HG02678 (cell line): ENCODE data around the gene RAB20.
"Not testable (repeated sequence)": the region's sequence is repeated elsewhere in the genome, so short reads cannot be mapped to it uniquely, and the experiment has no call there.

Source experiments
- ATAC-seq: cut with Tn5 transposase; IDR thresholded peaks from one replicate; pipeline ENCODE4 v1.9.1; 2021; ENCODE audit warnings: mild to moderate bottlenecking, moderate library complexity; ENCODE audit not compliant: unreplicated experiment

RAB20 gene

DNA sequence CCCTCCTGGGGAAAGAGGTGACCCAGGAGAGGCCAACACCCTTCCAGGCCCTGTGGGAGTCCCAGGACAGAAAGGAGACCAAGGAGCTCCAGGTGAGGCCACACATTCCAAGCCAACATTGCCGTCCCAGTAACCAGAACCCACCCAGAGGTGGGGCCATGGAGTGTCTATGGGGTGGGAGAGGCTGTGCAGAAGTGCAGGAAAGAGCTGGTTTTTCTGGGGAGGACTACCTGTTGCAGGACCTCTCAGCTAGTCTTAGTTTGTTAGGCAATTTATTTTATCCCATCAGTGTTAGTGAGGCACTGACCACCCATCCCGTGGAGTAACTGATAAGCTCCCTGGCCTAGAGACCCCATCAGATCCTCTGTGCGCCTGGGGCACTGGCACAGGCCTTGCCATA, 66.1 kb downstream of the RAB20 start:
- no peak for ATAC-seq

GRCh38 chr13:110493613-110494012, 67.9 kb downstream of the RAB20 start:
- ATAC-seq: no peak

DNA sequence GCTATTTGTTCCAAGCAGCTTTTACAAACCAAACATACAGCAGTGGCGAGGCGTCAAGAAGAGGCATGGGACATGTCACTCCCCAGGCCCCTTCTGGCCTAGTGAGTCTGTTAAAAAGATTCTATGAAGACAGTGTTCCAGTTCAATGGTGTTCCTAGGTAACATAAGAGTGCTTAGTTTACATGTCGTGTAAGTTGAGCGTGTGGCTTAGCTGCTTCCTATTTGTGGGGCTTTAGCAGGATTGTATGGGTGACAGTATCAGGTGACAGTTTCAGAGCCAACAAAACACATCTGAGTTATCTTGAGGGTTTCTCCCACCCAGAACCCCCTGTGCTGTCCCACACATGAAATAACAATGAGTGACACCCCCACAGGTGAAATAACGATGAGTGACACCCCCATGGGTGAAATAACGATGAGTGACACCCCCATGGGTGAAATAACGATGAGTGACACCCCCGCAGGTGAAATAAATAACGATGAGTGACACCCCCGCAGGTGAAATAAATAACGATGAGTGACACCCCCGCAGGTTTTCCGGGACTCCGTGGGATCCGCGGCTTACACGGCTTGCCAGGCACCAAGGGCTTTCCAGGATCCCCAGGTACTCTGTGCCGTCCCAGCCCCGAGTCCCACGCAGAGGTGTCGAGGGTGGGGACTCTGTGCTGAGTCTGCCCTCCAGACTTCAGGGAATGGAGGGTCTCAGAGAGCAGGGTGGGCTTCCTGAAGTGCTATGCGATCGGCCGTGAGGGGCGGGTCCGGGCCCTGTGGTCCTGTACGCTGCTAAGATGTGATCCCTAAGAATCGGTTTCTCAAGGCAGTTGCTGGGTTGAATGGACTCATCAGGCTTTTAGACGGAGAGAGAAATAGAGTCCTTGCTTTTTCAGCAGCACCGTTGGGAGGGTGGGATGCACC, 68.6 kb downstream of the RAB20 start:
- ATAC-seq: no peak

DNA sequence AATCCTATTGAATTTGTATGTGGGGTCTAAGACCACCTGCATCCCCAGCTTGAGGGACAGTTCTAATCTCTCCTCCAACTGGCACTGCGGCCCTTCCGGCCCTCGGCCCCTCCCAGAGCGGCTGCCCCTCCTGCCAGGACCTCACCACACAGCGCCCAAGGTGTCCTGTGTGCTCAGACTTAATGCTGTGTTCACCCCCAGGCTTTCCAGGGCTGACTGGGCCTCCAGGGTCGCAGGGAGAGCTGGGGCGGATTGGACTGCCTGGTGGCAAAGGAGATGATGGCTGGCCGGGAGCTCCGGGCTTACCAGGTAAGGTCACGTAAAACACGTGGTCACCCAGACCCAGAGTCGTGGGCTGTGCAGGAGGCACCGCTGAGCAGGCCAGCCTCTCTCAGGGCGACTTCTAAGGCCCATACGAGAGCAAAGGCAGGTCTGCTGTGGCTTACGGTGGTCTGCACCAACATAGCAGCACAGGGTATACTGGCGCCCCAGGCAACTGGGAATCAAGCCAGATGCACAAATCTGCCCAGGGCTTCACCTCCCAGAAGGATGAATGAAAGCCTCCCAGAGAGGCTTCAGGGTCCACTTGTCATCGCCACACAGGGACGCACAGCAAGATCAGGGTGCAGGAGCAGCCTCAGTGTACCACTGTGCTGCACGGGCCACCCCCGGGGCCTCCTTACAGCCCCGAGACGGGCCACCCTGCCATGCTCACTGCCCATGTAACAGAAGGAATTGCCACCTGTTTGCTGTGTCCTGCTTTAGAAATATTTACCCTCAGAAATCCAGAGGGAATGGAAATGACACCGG, 69.4 kb downstream of the RAB20 start:
- ATAC-seq: no peak

GRCh38 chr13:110490009-110490770, 71.3 kb downstream of the RAB20 start:
- no peak for ATAC-seq

DNA sequence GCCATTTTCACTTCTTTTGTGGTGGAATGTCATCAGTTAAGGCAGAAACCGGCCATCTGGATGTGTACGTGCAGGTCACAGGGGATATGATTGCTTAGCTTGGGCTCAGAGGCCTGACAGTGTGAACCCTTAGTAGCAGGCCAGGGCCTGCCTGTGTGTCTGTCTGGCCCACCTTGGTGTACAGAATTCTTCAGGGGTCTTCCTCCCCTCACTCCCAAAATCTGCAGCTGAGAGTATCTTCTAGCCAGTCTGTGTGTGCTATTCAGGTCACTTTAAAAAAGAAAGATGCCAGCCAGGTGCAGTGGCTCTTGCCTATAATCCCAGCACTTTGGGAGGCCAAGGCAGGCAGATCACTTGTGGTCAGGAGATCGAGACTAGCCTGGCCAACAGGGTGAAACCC, 74.6 kb downstream of the RAB20 start:
- ATAC-seq: not testable (repeated sequence)

DNA sequence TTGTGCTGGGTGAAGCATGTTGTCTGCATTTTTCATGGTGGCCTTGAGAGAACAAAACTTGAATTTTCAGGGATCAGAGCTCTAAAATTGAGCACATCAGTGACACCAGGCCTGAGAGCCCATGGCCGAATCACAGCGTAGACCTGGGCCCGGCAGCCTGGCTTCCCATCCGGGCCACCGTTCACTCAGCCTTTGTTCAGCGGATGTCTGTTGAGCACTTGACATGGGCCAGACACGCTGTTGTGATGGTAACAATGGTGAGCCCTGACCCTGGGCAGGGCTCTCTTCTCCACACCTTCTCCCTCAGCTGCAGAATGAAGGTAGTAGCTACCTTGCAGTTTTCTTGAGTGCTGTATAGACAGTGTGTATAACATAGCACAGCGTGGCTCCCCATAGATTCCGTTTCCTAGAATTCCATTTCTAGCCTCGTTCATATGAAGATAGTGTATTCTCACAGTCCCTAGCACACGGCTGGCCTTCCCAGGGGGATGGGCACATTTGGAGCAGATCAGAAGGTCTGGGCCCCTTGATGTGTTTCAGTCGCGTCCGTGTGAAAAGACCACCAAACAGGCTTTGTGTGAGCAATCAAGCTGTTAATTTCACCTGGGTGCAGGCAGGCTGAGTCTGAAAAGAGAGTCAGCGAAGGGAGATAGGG, 75.3 kb downstream of the RAB20 start:
- no peak for ATAC-seq

- ATAC-seq: no peak
Measured at GRCh38 chr13:110485604-110486003, 75.9 kb downstream of the RAB20 start.

DNA sequence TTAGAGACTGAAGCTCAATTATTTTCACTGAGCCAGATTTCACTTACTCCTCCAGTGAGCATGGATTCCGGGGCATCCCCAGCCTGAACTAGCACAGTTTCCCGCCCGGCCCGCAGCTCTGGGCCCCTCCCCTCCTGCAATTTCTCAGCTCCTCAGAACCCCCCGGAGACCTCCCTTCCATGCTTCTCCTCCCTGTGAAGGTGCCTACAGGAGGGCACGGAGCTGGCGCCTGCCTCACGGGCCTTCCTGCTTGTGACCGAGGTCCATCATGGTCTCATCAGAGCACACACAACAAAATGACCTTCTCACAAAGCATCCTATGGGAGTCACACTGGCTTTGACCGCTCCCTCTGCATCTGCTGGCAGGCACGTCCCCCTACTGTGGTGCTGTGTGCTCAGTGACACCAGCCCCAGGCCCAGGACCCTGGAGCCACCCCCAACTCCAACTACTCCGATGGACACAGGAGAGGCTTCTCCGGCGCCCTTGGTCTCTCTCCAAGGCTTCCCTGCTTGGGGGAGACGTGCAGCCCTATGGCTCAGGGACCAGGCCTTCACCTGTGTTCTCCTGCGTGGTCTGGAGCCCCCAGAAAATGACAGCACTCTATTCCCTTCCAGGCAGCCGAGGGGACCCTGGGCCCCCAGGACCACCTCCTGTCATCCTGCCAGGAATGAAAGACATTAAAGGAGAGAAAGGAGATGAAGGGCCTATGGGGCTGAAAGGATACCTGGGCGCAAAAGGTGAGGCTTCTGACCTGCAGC, 77.1 kb downstream of the RAB20 start:
- no peak for ATAC-seq

DNA sequence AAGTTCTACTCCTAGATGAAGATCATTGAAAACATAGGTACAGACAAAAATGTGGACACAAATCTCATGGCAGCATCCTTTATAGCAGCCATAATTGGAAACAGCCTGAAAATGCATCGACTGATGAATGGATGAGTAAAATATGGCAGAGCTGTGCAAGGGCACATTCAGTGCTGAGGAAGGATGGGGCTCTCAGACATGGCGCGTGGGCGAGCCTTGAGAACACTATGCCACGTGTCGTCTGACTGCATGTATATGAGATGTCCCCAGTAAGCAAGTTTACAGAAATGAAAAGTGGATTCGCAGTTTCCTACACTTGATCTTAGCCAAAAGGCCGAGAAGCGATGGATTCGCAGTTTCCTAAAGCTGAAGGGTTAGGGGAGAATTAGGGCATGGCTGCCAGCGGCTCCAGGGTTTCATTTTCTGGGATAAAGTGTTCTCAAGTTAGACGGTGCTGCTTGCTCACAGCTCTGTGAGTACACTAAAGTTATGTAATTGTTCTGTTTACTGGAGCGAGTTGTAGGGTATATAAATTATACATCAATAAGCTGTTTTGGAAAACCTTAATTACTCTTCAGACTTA, 78.0 kb downstream of the RAB20 start:
- ATAC-seq: no peak

- no peak for ATAC-seq
Measured at GRCh38 chr13:110480161-110480560, 81.4 kb downstream of the RAB20 start.

GRCh38 chr13:110479648-110480047, 81.9 kb downstream of the RAB20 start:
- no peak for ATAC-seq

DNA sequence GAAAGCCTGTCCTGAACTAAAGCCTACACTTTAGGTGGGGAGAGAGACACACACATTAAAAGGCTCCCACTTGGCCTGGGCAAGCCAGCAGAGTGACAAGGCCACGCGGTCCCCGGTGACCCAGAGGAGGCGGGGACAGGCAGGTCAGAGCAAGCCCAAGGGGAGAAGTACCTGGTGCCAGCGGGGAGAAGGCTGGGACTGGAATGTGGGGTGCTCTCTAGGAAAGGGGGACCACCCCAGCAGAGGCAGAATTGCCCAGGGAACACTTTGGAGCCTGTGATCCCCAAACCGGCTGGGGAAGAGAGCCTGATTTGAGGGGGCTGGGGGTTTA, 82.3 kb downstream of the RAB20 start:
- ATAC-seq: no peak

DNA sequence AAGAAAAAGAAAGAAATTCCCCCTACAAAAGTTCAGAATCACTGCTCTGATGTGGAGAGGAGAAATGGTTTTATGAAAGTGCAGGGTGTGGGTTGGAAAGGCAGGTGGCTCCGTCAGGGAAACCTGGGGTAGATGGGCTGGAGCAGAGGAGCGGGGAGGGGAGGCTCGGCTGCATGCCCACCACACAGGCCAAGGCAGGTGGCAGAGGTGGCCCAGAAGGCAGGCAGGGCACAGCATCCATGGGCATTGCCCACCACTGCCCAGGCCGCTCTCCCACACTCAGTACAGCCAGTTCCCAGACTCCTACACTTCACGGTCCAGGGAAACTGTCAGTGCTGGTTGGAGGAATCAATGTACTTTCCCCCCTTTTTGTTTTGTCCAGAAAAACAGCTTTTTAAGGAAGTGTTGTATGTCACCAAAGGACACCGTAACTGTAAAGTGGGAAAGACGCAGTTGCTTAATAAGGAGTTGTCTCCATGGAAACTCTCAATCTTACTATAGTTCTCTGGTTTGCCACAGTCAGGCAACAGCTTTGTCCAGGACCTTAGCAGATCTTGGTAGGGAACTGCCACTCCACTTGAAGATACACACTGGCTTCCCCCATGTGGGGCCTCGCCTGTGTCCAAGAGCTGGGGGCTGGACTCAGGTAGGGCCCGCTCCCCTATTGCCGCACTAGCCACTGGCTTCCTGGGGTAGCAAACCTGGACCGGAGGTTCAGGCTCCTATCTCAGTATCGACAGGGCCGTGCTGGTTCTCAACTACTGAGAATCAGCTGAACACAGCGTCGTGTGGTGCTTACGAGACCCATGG, 82.9 kb downstream of the RAB20 start:
- no peak for ATAC-seq

DNA sequence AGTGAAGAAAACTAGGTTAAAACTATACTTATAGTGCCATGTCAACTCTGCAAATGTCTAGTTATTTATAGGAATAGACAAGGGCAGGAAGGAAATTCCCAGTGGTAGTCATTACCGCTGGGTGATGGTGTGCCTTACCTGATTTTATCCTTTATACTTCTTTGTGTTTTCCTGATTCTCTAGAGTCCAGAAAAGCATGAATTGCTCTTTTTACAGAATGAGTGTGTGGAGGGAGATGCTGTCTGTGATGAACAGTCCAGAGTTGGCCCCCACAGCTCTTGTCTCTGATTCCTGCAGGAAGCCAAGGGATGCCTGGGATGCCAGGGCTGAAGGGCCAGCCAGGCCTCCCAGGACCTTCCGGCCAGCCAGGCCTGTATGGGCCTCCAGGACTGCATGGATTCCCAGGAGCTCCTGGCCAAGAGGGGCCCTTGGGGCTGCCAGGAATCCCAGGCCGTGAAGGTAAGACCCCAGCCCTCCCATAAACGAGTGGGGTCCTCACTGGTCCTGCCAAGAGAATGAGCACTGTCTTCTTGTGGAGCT, 83.7 kb downstream of the RAB20 start:
- ATAC-seq: no peak

DNA sequence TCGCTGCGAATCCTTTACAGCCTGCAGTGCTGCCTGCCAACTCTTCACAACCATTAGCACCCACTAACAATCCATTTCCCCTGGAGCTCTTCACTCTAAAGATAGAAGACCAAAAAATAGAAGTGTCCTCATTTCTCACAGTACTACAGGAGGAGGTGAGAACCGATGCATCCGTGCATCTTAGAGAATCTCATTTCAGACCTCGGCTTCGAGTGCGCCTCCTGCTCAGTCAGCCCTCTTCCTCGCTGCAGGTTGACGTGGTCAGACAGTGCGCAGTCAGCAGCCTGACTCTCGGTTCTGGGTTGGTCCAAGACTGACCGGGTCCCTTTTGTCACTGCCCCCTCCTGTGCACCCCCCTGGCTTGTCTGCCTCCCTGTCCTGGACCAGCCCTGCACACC, 85.3 kb downstream of the RAB20 start:
- no peak for ATAC-seq

- no peak for ATAC-seq
Measured at GRCh38 chr13:110475550-110476219, 85.8 kb downstream of the RAB20 start.

- no peak for ATAC-seq
Measured at GRCh38 chr13:110475117-110475516, 86.4 kb downstream of the RAB20 start.
